GM12878 (cell line): ENCODE results near the gene ARCN1. TPM values are rescaled to one million over a fixed set of nuclear protein-coding genes. Genes with fewer than 3 reads are reported as not detected.
A peak's percentile ranks its signal among the peaks of the same experiment; 100 is the strongest.

Experiments used
- BHLHE40 ChIP-seq, 2 experiments: fragments of 450-650 bp in 1 of 2; IDR thresholded peaks; 2 replicates each; pipeline ENCODE4 v1.6.1; 2011 to 2017; ENCODE audit warnings: low read depth in 2 of 2, borderline replicate concordance in 1 of 2, improper control_type of control experiment in 1 of 2, low read length in 1 of 2, mild to moderate bottlenecking in 1 of 2
- CBFB ChIP-seq: IDR thresholded peaks from 2 replicates; pipeline ENCODE4 v1.6.1; 2016; ENCODE audit warnings: antibody characterized with exemption, low read depth
- CEBPB ChIP-seq, 2 experiments: fragments of 150-350 bp in 1 of 2; IDR thresholded peaks; 2 replicates each; pipeline ENCODE4 v1.6.1; 2012 to 2014; ENCODE audit warnings: low read depth in 2 of 2, low read length in 2 of 2, borderline replicate concordance in 1 of 2, inconsistent platforms in 1 of 2
- CTCF ChIP-seq, 3 experiments: IDR thresholded peaks in 2 of 3; conservative IDR thresholded peaks in 1 of 3; 2 replicates each; pipeline ENCODE4 v1.5.1; 2011; ENCODE audit warnings: low read depth in 3 of 3, low read length in 3 of 3, mild to moderate bottlenecking in 3 of 3, control low read depth in 2 of 3, moderate library complexity in 2 of 3, inconsistent platforms in 1 of 3, mixed read lengths in 1 of 3; ENCODE audit not compliant: control insufficient read depth in 2 of 3, insufficient read depth in 1 of 3; ENCODE audit errors: extremely low read depth in 1 of 3
- EED ChIP-seq: sonication (generic); IDR thresholded peaks from 2 replicates; pipeline ENCODE4 v1.6.1; 2016; ENCODE audit warnings: antibody characterized with exemption, low read depth
- ESRRA ChIP-seq: IDR thresholded peaks from 2 replicates; pipeline ENCODE4 v1.6.1; 2012; ENCODE audit warnings: mild to moderate bottlenecking, low read length, improper control_type of control experiment
- FOS ChIP-seq: IDR thresholded peaks from 3 replicates; pipeline ENCODE4 v1.6.1; 2011; ENCODE audit warnings: borderline replicate concordance; ENCODE audit not compliant: insufficient read length; ENCODE audit errors: extremely low read depth
- HDAC6 ChIP-seq: fragments of 200-600 bp; sonication (generic); IDR thresholded peaks from one replicate; pipeline ENCODE4 v1.8.0; 2017; ENCODE audit warnings: antibody characterized with exemption; ENCODE audit not compliant: unreplicated experiment
- NBN ChIP-seq: fragments of 450-650 bp; IDR thresholded peaks from 2 replicates; pipeline ENCODE4 v1.6.1; 2016
- RFX5 ChIP-seq: IDR thresholded peaks from 2 replicates; pipeline ENCODE4 v1.6.1; 2011; ENCODE audit warnings: low read depth, low read length, improper control_type of control experiment
- SMAD5 ChIP-seq: IDR thresholded peaks from 2 replicates; pipeline ENCODE4 v1.6.1; 2016; ENCODE audit warnings: antibody characterized with exemption, low read depth
- STAT1 ChIP-seq: fragments of 450-650 bp; conservative IDR thresholded peaks from 2 replicates; pipeline ENCODE4 v1.6.1; 2014; ENCODE audit warnings: antibody characterized with exemption, mild to moderate bottlenecking
- WRNIP1 ChIP-seq: IDR thresholded peaks from 2 replicates; pipeline ENCODE4 v1.6.1; 2011; ENCODE audit warnings: low read depth, low read length, improper control_type of control experiment, borderline replicate concordance
- ZBTB40 ChIP-seq: fragments of 450-650 bp; IDR thresholded peaks from 2 replicates; pipeline ENCODE4 v1.6.1; 2016; ENCODE audit warnings: mild to moderate bottlenecking, moderate library complexity, borderline replicate concordance
- ZZZ3 ChIP-seq: IDR thresholded peaks from 2 replicates; pipeline ENCODE4 v1.6.1; 2011; ENCODE audit warnings: low read depth; ENCODE audit not compliant: control insufficient read depth, insufficient read length
- polyA plus RNA-seq, 11 experiments: library from polyadenylated mRNA; depleted of rRNA in 4 of 11; unstranded in 6 of 11; stranded (reverse) in 5 of 11; fragments of >200 nt; fragmentation: Nextera tagmentation in 4 of 11; fragmentation: Illumina TruSeq in 1 of 11; extraction: Ambion mirVana in 4 of 11; extraction: Trizol in 1 of 11; gene quantifications; 1 replicate in 1 of 11; 2 replicates in 10 of 11; pipeline versions ENCODE4 v1.2.1 to v1.2.3, GENCODE V29; 2011 to 2016; ENCODE audit warnings: inconsistent platforms in 2 of 11, missing spikeins in 2 of 11, low read depth in 1 of 11
- total RNA-seq, 4 experiments: library from RNA; depleted of rRNA in 3 of 4; stranded (reverse); fragments of >200 nt in 3 of 4; fragmentation: Illumina TruSeq in 1 of 4; extraction: Trizol in 1 of 4; gene quantifications; 2 replicates each; pipeline versions ENCODE4 v1.2.1 to v1.2.3, GENCODE V29; 2013 to 2021
- TF ChIP-seq, protein P1 (sequence below): IDR thresholded peaks from 2 replicates; pipeline ENCODE4 v1.6.1; 2012; ENCODE audit warnings: low read depth, low read length, improper control_type of control experiment
- TF ChIP-seq, protein P2 (sequence below): fragments of 450-650 bp; IDR thresholded peaks from 2 replicates; pipeline ENCODE4 v1.6.1; 2018; ENCODE audit warnings: mild to moderate bottlenecking, low read depth, moderate library complexity; ENCODE audit not compliant: partially characterized antibody

Gene ARCN1
- total and polyA plus RNA-seq, 10 of the 15 experiments (the other 5 are each of a cell fraction or from before 2014, with no cell fraction given): 33.3 to 172 (median 106) TPM

DNA sequence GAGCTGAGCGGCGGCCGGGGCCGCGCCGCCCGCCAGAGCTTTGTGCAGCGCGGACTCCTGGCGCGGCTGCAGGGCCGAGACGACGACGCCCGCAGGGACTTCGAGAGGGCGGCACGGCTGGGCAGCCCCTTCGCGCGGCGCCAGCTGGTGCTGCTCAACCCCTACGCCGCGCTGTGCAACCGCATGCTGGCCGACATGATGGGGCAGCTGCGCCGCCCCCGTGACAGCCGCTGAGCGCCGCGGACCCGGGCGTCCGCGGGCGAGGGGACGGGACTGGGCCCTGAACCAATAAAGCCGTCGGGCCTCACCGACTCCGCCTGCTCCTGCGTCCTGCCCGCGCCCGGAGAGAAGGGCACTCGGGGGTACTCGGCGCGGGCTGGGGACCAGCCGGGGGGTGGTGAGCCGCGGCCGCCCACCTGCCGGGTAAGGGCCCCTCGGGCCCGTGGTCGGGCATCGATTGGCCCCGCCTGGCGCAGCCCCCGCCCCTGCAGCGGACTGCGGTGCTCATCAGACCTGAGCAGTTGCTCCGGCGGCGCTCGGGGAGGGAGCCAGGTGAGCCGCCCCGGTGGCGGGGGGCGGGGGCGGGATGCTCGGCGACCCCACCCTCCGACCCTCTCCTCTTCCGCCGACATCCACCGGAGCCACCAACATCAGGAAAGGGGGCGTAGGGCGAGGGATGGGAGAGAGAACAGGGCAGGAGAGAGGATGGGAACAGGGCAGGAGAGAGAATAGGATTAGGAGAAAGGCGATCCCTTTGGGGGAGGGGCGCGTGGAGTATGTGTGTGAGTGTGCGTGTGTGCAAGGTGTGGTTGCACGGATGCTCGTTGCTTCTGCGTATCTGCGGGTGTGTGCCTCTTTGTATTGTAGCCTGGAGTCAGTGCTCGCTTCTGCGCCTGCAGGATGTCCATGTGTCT, 41.3 kb upstream of the ARCN1 start, which contains the start of gene TMEM25 (continued):
- TF ChIP-seq FOS: no peak
- no peak for TF ChIP-seq ZBTB40
- TF ChIP-seq, protein P1, sequence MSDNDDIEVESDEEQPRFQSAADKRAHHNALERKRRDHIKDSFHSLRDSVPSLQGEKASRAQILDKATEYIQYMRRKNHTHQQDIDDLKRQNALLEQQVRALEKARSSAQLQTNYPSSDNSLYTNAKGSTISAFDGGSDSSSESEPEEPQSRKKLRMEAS: peak; percentile 9; the same call in 1 of the 2 replicates
- peak; percentile 69; the same call in 1 of the 2 replicates for TF ChIP-seq NBN
- no peak for TF ChIP-seq CEBPB (IDR thresholded peaks at IDR 0.05; ENCODE audit: borderline replicate concordance in 1 of 2, low read depth in 2 of 2, low read length in 2 of 2)
- TF ChIP-seq CTCF (IDR thresholded peaks at IDR 0.05 in 2 of 3, conservative IDR thresholded peaks at IDR 0.05 in 1 of 3; ENCODE audit: control insufficient read depth in 2 of 3, extremely low read depth in 1 of 3, insufficient read depth in 1 of 3, low read depth in 3 of 3, low read length in 3 of 3): no peak
- peak; percentile 35 to 69 for TF ChIP-seq BHLHE40 (IDR thresholded peaks at IDR 0.05; ENCODE audit: borderline replicate concordance in 1 of 2, low read depth in 2 of 2, low read length in 1 of 2)
- TF ChIP-seq, protein P2, sequence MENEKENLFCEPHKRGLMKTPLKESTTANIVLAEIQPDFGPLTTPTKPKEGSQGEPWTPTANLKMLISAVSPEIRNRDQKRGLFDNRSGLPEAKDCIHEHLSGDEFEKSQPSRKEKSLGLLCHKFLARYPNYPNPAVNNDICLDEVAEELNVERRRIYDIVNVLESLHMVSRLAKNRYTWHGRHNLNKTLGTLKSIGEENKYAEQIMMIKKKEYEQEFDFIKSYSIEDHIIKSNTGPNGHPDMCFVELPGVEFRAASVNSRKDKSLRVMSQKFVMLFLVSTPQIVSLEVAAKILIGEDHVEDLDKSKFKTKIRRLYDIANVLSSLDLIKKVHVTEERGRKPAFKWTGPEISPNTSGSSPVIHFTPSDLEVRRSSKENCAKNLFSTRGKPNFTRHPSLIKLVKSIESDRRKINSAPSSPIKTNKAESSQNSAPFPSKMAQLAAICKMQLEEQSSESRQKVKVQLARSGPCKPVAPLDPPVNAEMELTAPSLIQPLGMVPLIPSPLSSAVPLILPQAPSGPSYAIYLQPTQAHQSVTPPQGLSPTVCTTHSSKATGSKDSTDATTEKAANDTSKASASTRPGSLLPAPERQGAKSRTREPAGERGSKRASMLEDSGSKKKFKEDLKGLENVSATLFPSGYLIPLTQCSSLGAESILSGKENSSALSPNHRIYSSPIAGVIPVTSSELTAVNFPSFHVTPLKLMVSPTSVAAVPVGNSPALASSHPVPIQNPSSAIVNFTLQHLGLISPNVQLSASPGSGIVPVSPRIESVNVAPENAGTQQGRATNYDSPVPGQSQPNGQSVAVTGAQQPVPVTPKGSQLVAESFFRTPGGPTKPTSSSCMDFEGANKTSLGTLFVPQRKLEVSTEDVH: no peak
- TF ChIP-seq SMAD5: no peak
- no peak for TF ChIP-seq WRNIP1
- TF ChIP-seq EED: 0 out of 2 replicates have a peak, but pooled peaks have one; percentile 24
- TF ChIP-seq STAT1: 0 out of 2 replicates have a peak, but pooled peaks have one; percentile 21
- no peak for TF ChIP-seq ESRRA
- TF ChIP-seq CBFB: 0 out of 2 replicates have a peak, but pooled peaks have one; percentile 15
- TF ChIP-seq ZZZ3: no peak
- TF ChIP-seq HDAC6: no peak
- no peak for TF ChIP-seq RFX5
